Endothelial cell of umbilical vein (primary cell): ENCODE data around the gene CDKN2B-AS1. TPM values are rescaled to one million over a fixed set of nuclear protein-coding genes. Genes with fewer than 3 reads are reported as not detected.

Source experiments
- BruUV-seq: library from RNA; stranded (reverse); fragments of 400-500 nt; replicated peaks from 2 replicates; lab custom pipeline; 2021; lab: Mats Ljungman, UMichigan
- CTCF ChIA-PET: fragments of 300-600, 350-600 bp; sonication (Branson Sonifier 250); formaldehyde crosslinking; loops from one replicate; lab custom pipeline; 2021; ENCODE audit warnings: antibody characterized with exemption, inconsistent platforms; lab: Charles Lee
- POLR2A ChIA-PET: fragments of 300-600, 350-600 bp; sonication (Branson Sonifier 250); formaldehyde crosslinking; loops from one replicate; lab custom pipeline; 2021; ENCODE audit warnings: antibody characterized with exemption, inconsistent platforms; lab: Charles Lee
- DNase-seq: peaks from one replicate; pipeline ENCODE4 v3.0.0-alpha.2; 2011; ENCODE audit warnings: low read depth, low spot score
- FAIRE-seq: peaks from 2 replicates; lab custom pipeline; 2011; peaks lifted over from hg19 to GRCh38; lab: Jason Lieb, UNC
- H2AFZ ChIP-seq: 2 replicates; pipeline ENCODE4 v1.6.0; 2012; ENCODE audit warnings: low read depth, low read length, control low read depth, inconsistent platforms
- H3K27ac ChIP-seq: 2 replicates; pipeline ENCODE4 v1.5.1; 2011; ENCODE audit warnings: low read depth, mild to moderate bottlenecking, control low read depth, low read length, moderate library complexity; ENCODE audit not compliant: insufficient read depth
- H3K27me3 ChIP-seq, 2 experiments: 2 replicates each; pipeline versions ENCODE4 v1.6.0 to v1.6.1; 2011; ENCODE audit warnings: low read length in 2 of 2, mixed read lengths in 1 of 2; ENCODE audit not compliant: control insufficient read depth in 2 of 2, insufficient read depth in 2 of 2
- H3K36me3 ChIP-seq, 2 experiments: 2 replicates in 1 of 2; 3 replicates in 1 of 2; pipeline ENCODE4 v1.5.1; 2011; ENCODE audit warnings: low read length in 2 of 2, mild to moderate bottlenecking in 1 of 2, moderate library complexity in 1 of 2; ENCODE audit not compliant: control insufficient read depth in 2 of 2, insufficient read depth in 2 of 2; ENCODE audit errors: extremely low read depth in 1 of 2
- H3K4me1 ChIP-seq: 3 replicates; pipeline ENCODE4 v1.5.1; 2011; ENCODE audit warnings: mild to moderate bottlenecking, low read length; ENCODE audit not compliant: control insufficient read depth, insufficient read depth; ENCODE audit errors: extremely low read depth
- H3K4me2 ChIP-seq: 2 replicates; pipeline ENCODE4 v1.6.1; 2011; ENCODE audit warnings: low read length, control low read depth, mixed read lengths; ENCODE audit not compliant: insufficient read depth
- H3K4me3 ChIP-seq, 3 experiments: fragments of 200-600 bp in 1 of 3; sonication (generic), shearing (Covaris generic) in 1 of 3; replicated peaks in 1 of 3; 2 replicates each; pipeline ENCODE4 v1.5.1; 2011 to 2016; ENCODE audit warnings: control low read depth in 3 of 3, low read length in 3 of 3, mild to moderate bottlenecking in 2 of 3, inconsistent platforms in 1 of 3, low read depth in 1 of 3, moderate library complexity in 1 of 3; ENCODE audit not compliant: insufficient read depth in 1 of 3
- H3K79me2 ChIP-seq: 2 replicates; pipeline ENCODE4 v1.6.0; 2012; ENCODE audit warnings: low read length, inconsistent platforms; ENCODE audit not compliant: control insufficient read depth, insufficient read depth
- H3K9ac ChIP-seq: replicated peaks from 2 replicates; pipeline ENCODE3; 2011; ENCODE audit warnings: low read length, control low read depth; ENCODE audit not compliant: insufficient read depth; ENCODE audit errors: extremely low read depth
- H3K9me1 ChIP-seq: replicated peaks from 3 replicates; pipeline ENCODE4 v1.6.0; 2011; ENCODE audit warnings: mild to moderate bottlenecking, low read length; ENCODE audit not compliant: control insufficient read depth, insufficient read depth; ENCODE audit errors: extremely low read depth
- H3K9me3 ChIP-seq: replicated peaks from 2 replicates; pipeline ENCODE4 v1.5.1; 2012; ENCODE audit warnings: low read length, inconsistent platforms; ENCODE audit not compliant: control insufficient read depth, insufficient read depth
- H4K20me1 ChIP-seq: replicated peaks from 2 replicates; pipeline ENCODE3; 2011; ENCODE audit warnings: mild to moderate bottlenecking, low read length; ENCODE audit not compliant: control insufficient read depth, insufficient read depth; ENCODE audit errors: extremely low read depth
- CTCF ChIP-seq, 2 donors: IDR thresholded peaks; 1 replicate in 1 of 2; 2 replicates in 1 of 2; pipeline ENCODE4 v1.5.1; 2011; ENCODE audit warnings: low read length in 2 of 2, mild to moderate bottlenecking in 2 of 2, moderate library complexity in 2 of 2, control low read depth in 1 of 2, inconsistent platforms in 1 of 2, low read depth in 1 of 2; ENCODE audit not compliant: insufficient read depth in 1 of 2; ENCODE audit errors: extremely low read depth in 1 of 2
- EZH2 ChIP-seq: IDR thresholded peaks from 2 replicates; pipeline ENCODE4 v1.6.1; 2012; ENCODE audit warnings: borderline replicate concordance, low read depth, mild to moderate bottlenecking, moderate library complexity, low read length, inconsistent platforms; ENCODE audit not compliant: severe bottlenecking
- FOS ChIP-seq: IDR thresholded peaks from 2 replicates; pipeline ENCODE4 v1.6.1; 2011; ENCODE audit warnings: mild to moderate bottlenecking, low read length, moderate library complexity, borderline replicate concordance; ENCODE audit not compliant: insufficient read depth
- GATA2 ChIP-seq: IDR thresholded peaks from 2 replicates; pipeline ENCODE4 v1.7.0; 2011; ENCODE audit warnings: low read depth, mild to moderate bottlenecking, moderate library complexity, mixed read lengths, low read length; ENCODE audit not compliant: insufficient read length, insufficient read depth
- JUN ChIP-seq: IDR thresholded peaks from 2 replicates; pipeline ENCODE4 v1.6.1; 2011; ENCODE audit warnings: borderline replicate concordance, low read depth; ENCODE audit not compliant: insufficient read length, insufficient read depth
- MAX ChIP-seq: IDR thresholded peaks from 2 replicates; pipeline ENCODE4 v1.6.1; 2011; ENCODE audit not compliant: insufficient read depth, insufficient read length
- MYC ChIP-seq: IDR thresholded peaks from one replicate; pipeline ENCODE4 v1.6.1; 2011; ENCODE audit warnings: mild to moderate bottlenecking, low read depth, low read length
- POLR2A ChIP-seq: IDR thresholded peaks from 2 replicates; pipeline ENCODE4 v1.6.1; 2012; ENCODE audit warnings: low read depth, mild to moderate bottlenecking, control low read depth, low read length
- POLR2AphosphoS5 ChIP-seq: IDR thresholded peaks from 2 replicates; pipeline ENCODE4 v1.6.1; 2012; ENCODE audit warnings: low read depth, mild to moderate bottlenecking, control low read depth, low read length, moderate library complexity; ENCODE audit not compliant: insufficient read depth
- dilution Hi-C: fragments of 300-500 bp; cut with MboI; formaldehyde crosslinking; loops from one replicate; pipeline ENCODE4 v1.15.0; 2019; ENCODE audit warnings: low sequenced_read_pairs; ENCODE audit not compliant: extremely low pct_ligation_motif_present
- intact Hi-C: fragments of 100-400 bp; cut with micrococcal nuclease; formaldehyde crosslinking; loops from one replicate; pipeline ENCODE4 v1.10.0; 2022
- polyA plus RNA-seq, 4 experiments: library from polyadenylated mRNA; depleted of rRNA in 3 of 4; stranded (reverse) in 3 of 4; unstranded in 1 of 4; fragments of >200 nt; gene quantifications; 2 replicates each; pipeline versions ENCODE4 v1.2.1 to v1.2.3, GENCODE V29; 2011 to 2012; ENCODE audit warnings: missing spikeins in 1 of 4
- total RNA-seq: library from RNA; stranded (reverse); gene quantifications from 2 replicates; pipeline ENCODE4 v1.2.3, GENCODE V29; 2021

CDKN2B-AS1 gene
- total and polyA plus RNA-seq, 2 donors (not counting 3 experiments of a cell fraction or from before 2014, with no cell fraction given): 0.44 to 1.9 TPM

GRCh38 chr9:21945606-21946005 lies 49.0 kb upstream of the CDKN2B-AS1 start:
- Histone ChIP-seq H3K27ac (no peak overlapping the region), H3K4me2 (no peak overlapping the region), H3K9me3 (no peaks in the 10 kb centered on the region), H3K4me3 (no peak overlapping the region), H3K79me2 (no peaks in the 10 kb centered on the region), H3K36me3 (no peaks in the 10 kb centered on the region), H3K9me1 (no peaks in the 10 kb centered on the region), H3K4me1 (no peaks in the 10 kb centered on the region), H4K20me1 (no peaks in the 10 kb centered on the region), H2AFZ (no peak overlapping the region), H3K9ac (no peak overlapping the region), H3K27me3 (peaks cover 10 to 13% of the 10 kb centered on the region in 2 experiments)
- TF ChIP-seq GATA2 (no peak), POLR2A (no peak), MYC (no peak), EZH2 (no peak), POLR2AphosphoS5 (no peak), FOS (no peak), MAX (no peak), JUN (no peak), CTCF (IDR thresholded peaks at IDR 0.05; ENCODE audit: extremely low read depth in 1 of 2, insufficient read depth in 1 of 2, low read depth in 1 of 2, low read length in 2 of 2) (no peak)
- dilution Hi-C loops: no loop called here
- BruUV-seq: no TSS peak
- POLR2A ChIA-PET: no interaction called here
- CTCF ChIA-PET: interaction anchor here (1.6 kb wide), 1 partner anchor 12 kb away, joined by 3 read pairs; no protein-coding TSS in a partner anchor
- no peak for FAIRE-seq
- intact Hi-C loops: no loop called here
- no peak for DNase-seq
